Right renal pelvis (tissue), 4 donors: Measurements from ENCODE around the gene CFAP100. TPM values are rescaled to one million over a fixed set of nuclear protein-coding genes. Genes with fewer than 3 reads are reported as not detected.

Source experiments
- DNase-seq, 4 donors: peaks; one replicate each; pipeline ENCODE4 v3.0.0-alpha.2; 2013; ENCODE audit warnings: low read depth in 4 of 4, low spot score in 3 of 4, missing footprints in 1 of 4
- polyA plus RNA-seq, 4 donors: library from polyadenylated mRNA; unstranded; fragments of 120-200 nt; gene quantifications; one replicate each; pipeline ENCODE4 v1.2.1, GENCODE V29; 2013; ENCODE audit not compliant: insufficient read length in 4 of 4

CFAP100 gene
- polyA plus RNA-seq, 4 donors, result 0.44 to 1.6 (median 1.3) TPM

DNA sequence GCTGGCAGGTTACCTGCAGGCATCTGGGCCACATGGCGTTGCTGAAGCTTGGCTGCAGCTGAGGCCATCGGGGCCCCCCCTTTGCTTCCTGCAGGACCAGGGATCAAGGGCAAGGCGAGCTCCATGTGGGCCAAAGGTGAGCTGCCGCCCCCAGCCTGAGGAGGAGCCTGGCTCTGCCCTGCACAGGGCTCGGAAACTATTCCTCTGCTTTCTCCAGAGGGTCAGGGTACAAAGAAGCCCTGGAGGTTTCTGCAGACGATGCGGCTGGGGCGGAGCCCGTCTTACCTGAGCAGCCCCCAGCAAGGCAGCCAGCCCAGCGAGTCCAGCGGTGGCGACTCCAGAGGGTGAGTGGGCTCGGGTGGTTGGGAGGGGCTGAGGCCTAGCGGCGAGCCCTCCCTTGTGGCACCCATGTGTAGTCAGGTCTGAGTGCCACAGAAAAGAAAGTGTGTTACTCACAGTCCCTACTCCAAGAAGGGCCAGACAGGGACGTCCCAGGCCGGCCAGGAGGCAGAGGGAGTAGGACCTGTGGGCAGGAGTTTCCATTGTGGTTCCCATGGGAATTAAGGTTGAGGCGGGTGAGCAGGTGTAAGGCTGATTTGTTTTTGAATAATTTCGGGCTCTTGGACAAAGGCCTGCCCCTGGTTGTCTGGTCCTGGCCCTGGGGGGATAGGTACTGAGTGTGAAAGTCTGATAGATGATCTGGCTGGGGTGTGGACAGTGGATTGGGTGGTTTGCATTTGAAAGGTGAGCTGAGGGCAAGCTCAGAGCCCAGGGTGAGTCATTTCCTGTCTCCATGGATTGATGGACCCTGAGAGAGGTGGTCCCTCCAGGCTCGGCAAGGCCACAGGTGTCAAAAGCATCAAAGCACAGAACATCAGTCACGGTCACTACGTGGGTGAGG lies 25.4 kb downstream of the CFAP100 start:
- no peak for DNase-seq

DNA sequence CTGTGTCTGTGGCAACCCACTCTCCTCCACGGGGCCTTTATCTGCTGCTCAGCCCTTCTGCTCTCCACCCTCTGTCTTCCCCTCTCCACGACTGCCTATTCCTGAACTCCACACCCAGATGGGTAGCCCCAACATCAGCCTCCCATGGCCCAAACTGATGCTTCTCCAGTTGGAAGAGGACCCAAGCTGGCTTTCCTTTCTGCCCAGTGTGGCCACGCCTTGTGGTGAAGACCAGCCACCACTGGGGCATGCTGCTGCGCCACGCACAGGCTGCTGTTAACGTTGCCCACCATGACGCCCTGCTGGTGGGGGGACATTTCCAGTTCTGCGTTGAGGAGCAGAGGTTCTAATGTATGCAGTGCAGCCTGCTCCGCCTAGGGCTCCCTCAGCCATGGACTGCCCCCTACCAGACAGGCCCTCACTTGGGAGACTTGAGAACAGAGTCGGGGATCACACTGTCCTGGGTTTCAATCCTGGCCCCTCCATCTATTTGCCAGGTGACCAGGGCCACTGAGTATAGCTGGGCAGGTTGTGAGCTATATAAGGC lies 26.9 kb downstream of the CFAP100 start:
- DNase-seq, result no peak

DNA sequence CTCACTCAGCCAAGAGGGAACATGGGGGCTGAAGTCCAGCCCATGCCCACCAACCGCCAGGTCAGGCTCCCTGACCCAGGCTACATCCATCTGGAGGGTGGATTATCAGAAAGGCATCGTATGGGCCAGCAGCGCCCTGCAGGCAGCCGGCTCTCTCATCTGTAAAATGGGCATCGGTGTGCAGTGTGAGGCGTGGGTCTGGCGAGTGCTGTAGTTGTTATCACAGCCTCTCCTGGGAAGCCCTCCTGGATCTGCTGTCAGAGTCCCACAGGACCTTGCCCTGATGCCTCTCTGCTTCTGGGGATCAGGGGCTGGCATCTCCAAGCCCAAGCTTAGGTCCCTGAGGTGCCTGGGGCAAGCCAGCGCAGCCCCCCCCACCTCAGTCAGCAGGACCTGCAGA lies 27.4 kb downstream of the CFAP100 start:
- DNase-seq, result no peak

DNA sequence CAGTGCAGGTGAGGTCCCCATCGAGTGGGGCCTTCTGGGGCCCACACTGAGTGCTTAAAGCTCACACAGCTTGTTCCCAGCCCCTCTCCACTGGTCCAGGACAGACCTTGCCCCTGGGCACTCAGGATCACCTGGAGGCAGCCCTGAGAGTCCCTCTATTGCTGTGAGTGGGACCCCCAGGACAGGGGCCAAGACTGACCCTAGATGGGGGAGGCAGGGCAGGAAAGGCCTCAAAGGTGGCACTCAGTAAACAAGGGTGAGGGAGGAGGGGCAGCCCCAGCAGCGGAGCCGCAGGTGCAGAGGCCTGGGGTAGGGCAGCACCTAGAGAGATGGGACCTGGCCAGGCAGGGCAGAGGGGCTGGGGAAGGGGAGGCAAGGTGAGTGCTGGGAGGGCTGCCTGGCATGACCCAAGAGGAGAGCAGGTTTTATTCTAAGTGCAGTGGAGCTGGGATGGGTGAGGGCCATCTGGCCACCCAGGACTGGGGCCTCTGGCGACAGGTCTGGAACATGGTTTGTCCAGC lies 27.9 kb downstream of the CFAP100 start:
- DNase-seq, result no peak

DNA sequence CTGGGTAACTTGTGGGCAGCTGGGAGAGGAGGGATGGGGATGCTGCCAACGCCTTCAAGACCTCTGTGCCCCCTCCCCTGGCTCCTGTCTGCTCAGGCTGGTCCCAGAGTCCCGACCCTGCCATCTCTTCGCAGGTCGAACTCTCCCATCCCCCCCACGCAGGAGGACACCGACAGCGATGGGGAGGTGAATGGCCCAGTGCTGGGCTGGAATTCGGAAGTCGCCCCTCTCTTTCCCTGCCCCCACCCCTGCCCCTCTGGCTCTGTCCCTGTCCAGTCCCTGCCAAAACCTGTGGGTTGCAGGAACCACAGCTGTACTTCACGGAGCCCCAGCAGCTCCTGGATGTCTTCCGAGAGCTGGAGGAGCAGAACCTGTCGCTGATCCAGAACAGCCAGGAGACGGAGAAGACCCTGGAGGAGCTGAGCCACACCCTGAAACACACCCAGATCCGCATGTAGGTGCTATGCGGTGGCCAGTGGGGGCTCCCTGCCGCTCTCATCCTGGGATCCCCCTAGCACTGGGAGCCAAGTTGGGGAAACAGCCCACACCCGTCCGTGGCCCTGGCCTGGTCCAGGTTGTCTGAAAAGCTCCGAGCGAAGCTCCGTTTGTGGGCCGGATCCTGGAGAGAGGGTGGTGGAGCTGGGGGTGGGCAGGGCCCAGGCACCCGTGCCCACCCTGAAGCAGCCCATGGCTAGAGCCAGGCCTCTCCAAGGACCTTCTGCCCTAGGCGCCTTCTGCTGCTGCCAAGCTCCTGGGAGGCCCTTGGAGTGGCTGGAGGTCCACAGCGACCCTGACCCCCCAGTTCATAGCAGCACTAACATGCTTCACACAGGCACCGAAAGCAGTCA lies 28.7 kb downstream of the CFAP100 start:
- DNase-seq, result no peak

DNA sequence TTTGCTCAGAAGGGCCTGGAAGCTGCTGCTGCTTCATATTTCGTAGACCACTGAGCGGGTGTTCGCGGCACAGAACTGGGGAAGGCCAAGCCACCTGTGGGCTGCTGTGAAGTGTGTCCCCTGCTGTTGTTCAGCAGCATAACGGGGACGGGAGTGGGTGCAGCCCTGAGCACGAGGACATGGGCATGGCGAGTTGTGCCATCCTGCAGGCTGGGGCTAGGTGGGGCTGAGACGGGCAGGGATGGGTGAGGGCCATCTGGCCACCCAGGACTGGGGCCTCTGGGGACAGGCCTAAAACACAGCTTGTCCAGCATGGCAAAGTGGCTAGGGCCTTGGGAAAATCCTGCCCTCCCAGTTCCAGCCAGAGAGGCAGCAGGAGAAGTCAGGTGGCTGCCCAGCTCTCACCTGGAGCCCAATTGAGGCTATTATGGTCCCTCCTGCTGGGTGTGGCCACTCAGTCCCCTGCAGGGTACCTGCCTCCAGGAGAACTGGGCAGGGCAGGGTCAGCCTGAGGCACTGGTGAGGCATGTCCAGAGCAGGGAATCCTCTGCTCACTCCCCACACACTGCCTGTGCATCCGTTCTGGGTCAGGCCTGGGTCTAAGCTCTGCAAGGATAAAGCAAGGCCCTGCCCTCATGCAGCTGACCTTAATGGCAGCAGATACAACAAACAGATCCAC lies 29.5 kb downstream of the CFAP100 start:
- DNase-seq, result no peak

DNA sequence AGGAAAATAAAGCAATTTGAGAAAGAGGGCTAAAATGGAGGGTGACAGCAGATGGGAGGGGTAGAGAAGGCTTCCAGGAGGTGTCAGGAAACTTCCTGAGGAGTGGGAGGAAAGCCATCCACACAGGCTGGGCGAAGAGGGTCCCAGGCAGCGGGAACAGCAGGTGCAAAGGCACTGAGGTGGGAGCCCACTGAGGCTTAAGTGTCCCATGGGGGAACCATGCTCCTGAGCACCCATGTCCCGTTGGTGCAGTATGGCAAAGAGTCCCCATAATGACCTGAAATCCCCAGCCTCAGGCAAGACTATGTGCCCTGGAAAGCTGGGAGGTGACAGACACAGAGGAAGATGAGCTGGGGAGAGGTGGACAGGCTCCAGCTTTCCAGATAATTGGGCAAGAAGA lies 30.0 kb downstream of the CFAP100 start:
- DNase-seq, result no peak

DNA sequence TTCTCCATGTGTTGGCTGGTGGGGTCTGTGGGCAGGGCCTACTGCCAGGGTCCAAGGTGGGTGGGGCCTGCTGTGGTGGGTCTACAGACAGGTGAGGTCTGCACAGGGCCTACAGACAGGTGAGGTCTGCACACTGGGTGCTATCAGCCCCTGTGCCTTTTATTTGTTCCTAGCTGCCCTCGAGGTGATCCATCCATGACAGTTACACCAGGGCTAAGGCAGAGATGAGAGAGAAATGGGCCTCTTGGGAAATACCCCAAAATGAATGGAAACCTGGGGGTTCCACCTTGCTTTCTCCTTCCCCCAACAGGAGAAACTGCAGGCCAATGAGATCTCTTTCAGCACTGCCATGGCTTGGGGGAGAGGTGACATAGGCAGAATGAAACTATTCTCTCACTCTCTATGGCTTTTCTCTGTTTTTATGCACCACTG lies 36.4 kb downstream of the CFAP100 start:
- DNase-seq, result no peak

DNA sequence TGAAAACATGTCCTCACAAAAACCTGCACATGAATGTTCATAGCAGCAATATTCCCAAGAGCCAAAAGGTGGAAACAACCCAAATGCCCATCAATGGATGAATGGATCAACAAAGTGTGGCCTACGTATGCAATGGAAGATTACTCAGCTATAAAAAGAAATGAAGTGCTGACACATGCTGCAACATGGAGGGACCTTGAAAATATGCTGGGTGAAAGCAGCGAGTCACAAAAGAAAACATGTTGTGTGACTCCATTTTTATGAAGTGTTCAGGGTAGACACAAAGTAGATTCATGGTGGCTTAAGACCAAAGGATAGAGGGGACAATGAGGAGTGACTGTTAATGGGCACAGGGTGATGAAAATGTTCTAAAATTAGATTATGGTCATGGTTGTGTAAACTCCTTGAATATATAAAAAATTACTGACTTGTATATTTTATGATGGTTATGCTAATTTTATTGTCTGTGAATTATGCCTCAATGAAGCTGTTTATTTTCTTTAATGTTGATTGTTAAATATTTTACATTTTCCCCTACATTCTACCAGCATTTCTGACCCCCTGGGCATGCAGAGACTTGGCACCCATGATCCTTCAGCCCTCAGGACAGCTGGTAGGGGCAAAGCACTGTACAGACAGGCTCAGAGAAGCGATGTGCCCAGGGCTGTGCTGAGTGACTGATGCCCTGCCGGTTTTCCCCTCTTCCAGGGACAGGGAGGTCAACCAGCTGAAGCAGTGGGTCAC lies 37.8 kb downstream of the CFAP100 start:
- DNase-seq, result no peak

DNA sequence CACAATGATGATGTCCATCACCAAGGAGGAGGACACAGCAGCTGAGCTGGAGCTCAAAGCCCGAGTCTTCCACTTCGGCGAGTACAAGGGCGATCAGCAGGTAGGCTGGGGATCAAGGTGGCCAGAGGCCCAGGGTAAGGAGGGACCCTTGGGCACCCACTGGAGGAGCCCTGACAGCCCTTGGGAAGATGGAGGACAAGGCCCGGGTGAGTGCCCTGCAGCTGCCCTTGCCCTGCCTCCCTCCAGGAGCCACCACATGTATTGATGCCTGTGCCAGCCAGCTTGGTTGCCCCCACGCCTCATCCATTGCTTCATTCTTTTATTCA lies 38.4 kb downstream of the CFAP100 start:
- no peak for DNase-seq

DNA sequence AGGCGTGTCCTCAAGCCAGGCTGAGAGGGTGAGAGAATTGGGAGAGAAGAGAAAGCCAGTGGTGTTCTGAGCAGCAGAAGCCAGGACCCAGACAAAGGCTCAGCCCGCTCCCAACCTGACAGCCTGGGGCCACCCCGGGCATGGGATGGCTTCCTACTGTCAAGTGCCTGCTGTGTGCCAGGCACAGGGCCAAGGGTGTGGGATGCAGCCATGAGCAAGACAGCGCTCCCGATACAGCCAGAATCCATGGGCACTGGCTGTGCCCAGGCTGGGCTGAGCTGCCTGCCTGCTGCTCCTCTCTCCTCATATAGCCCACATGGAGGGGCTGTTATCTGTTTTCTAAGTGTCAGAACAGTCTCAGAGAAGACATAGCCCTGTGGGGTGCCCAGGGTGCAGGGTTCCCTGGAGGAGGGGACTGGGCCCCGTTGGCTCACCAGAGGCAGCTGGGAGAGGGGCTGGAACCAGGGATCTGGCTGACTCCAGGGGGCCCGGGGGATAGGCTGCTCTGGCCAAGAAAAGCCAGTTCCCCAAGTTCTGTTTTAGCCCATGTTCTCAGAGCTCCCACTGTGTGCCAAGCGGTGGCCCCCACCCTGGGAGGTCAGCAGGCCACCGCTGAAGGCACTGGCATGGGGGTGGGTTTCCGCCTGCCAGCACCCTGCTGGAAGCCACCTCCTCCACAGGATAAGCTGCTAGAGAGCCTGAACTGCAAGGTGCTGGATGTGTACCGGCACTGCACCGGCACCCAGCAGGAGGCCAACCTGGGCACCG lies 39.0 kb downstream of the CFAP100 start:
- no peak for DNase-seq

DNA sequence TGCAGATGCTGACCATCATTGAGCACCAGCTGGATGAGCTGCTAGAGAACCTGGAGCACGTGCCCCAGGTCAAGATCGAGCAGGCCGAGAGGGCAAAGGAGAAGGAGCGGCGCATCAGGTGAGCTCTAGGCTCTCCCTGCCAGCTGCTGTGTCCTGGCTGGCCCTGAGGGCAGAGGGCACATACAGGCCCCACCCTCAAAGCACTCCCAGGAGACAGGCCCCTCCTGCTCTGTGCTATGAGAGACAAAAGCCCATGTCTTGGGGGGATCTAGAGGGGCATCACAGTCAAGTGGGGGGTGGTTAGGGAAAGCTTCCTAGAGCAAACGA lies 39.5 kb downstream of the CFAP100 start:
- no peak for DNase-seq

DNA sequence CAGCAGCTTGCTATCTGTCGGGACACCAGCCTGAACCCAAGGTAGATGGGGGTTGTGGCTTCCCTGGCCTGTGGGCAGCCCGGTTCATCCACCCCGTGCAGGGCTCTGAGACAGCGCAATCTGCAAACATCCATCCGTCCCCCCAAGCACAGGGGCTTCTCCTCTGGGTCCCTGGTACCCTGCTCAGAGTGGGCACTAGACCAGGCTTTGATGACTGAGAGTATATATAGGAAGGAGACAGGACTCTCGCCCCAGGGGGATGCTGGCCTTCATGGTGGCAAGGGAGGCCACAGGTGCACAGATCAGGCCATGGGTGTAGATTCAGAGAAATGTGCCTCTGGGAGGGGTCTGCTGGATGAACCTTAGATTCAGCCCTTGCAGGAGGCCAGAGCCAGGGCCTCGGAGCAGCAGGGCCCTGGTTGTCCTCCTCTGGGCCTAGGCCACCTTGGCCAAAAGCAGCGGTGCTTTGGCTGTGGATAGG lies 40.3 kb downstream of the CFAP100 start:
- no peak for DNase-seq

DNA sequence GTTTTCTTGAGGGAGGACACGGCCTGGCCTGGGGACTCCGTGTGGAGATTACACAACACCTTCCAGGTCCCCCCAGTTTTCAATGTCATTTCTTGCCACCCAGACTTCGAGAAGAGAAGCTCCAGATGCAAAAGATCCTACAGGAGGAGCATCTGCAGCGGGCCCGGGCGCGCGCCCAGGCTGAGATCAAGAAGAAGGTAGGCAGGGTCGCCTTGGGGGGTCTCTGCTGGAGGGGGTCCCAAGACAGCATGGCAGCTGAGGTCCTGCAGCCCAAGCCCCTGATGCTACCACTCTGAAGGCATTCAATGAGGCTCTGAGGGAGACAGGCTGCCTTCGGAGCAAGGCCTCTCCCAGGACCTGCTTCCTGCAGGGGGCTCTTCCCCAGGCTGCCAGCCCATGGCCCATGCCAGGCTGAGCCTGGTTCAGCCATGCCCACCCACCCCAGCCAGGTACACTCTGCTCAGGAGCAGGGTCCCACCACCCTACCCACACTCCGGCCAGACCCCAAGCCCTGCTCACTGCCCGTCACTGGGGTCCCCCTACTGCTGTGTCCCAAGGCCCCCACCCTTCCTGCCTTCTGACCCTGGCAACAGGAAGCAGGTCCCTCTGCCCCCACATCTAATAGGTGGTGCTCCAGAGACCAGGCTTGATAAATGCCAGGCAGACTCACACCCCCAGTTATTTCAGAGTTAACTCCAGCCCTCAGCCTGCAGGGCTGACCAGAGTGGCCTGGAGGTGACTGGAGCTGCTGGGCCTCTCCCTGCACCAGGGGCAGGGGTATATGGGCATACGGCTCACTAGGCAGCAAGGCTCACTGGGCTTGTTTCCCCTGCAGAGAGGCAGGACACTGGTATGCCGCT lies 41.0 kb downstream of the CFAP100 start:
- no peak for DNase-seq

DNA sequence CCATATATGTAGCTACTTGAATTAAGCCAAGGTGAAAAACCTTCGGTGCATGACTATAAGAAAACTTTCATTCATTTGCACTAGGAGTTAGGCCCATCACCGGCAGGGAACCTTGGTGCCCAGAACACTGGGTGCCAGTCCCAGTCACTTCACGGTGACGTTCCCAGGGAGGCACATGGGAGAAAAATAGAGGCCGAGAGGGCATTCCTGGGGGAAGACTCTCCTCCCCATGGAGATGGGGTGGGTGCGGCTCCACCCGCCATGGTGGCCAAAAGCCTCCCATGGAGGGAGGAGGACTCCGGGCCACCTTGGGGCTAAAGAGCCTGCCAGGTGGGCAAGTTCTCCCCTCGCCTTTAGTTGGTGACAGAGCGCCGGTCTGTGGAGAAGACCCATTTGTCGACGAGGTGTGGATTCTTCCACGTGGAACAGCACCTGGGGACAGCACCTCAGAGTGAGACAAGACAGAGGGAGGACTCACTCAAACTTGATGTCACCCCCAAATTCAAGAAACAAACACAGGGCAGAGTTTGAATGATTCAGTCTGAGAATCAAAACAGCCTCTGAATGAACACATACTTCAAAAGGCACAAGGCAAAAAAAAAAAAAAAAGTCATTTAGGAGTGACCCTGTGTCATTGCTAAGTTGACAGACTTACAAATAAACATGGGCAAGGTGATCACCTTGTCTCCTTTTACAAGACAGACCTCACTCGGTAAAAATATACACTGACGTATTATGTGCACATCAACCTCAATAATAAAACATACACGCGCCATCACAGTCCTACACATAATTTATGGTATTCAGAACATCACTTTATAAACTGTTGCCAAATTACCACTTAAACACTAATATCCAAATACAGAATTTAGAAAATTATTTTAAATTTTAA lies 42.4 kb downstream of the CFAP100 start:
- no peak for DNase-seq

DNA sequence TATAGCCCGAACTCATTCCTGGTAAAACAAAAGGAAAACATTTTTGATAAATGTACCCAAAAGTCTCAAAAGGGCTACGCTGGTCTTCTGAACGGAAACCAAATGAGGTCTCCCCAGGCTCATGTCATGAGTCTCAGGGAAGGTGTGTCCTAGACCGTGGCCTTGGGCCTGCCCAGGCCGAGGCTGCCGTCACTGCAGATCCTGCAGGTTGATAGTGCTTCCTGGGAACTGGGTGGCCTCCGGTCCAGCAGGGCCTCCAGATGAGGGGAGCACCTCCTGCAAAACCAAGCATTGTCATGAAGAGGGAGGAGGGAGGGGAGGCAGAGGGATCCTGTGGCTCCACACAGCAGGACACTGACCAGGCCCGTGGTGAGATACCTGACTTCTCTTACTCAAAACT lies 43.5 kb downstream of the CFAP100 start:
- DNase-seq, result no peak

DNA sequence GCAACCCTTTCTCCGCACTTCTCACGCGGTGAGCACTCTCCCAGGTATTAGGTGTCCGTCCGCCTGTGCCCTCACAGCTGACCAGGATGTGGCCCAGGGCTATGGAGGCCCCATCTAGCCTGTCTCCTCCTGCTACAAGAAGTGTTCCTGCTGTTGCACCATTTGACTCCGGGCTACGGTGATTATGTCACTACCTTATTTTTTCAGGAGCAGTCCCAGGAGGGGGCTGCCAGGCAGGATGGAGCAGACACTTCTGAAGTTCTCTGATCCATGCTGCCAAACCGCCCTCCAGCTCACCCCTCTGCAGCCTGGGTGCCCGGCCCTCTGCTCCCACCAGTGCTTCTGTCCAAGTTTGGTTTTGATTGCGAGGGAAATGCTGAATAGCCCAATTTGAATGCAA lies 44.0 kb downstream of the CFAP100 start:
- DNase-seq, result no peak
